Neuron (in vitro differentiated cells): ENCODE data around the gene SPDEF.

ENCODE experiments used
- H2AFZ ChIP-seq: one replicate; pipeline ENCODE4 v1.6.1; 2013; ENCODE audit warnings: low read depth, mild to moderate bottlenecking, inconsistent platforms, low read length, moderate library complexity
- H3K27me3 ChIP-seq: one replicate; pipeline ENCODE4 v1.6.1; 2013; ENCODE audit warnings: low read length; ENCODE audit not compliant: insufficient read depth
- H3K36me3 ChIP-seq: one replicate; pipeline ENCODE4 v1.6.1; 2013; ENCODE audit warnings: low read length; ENCODE audit not compliant: insufficient read depth
- H3K4me1 ChIP-seq: one replicate; pipeline ENCODE4 v1.6.1; 2013; ENCODE audit warnings: low read length; ENCODE audit not compliant: insufficient read depth
- H3K4me3 ChIP-seq: 2 replicates; pipeline ENCODE4 v1.5.1; 2013; ENCODE audit warnings: mild to moderate bottlenecking, low read length, moderate library complexity
- H3K9me3 ChIP-seq: one replicate; pipeline ENCODE4 v1.6.1; 2013; ENCODE audit warnings: low read length

Gene SPDEF

DNA sequence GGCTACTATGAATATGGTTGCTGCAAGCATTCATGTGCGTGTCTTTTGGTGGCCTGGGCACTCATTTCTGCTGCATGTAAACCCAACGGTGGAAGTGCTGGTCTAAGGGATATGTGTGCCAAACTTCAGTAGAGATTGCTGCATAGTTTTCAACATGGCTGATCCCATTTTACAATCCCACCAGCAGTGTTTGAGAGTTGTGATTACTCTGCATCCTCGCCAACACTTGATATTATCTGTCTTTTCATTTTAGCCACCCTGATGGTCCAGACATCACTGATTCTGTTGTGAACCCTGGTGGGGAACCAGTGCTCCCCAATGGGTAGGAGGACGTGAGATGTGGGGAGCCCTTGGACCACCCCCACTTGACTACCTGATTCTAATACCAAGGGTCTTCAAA, 62.8 kb downstream of the SPDEF start:
- H3K27me3 ChIP-seq: no peaks in the 10 kb centered on the region
- no peaks in the 10 kb centered on the region for H3K9me3 ChIP-seq
- peaks cover 5% of the 10 kb centered on the region for H3K4me1 ChIP-seq
- H3K36me3 ChIP-seq: no peaks in the 10 kb centered on the region
- H2AFZ ChIP-seq: no peak overlapping the region
- H3K4me3 ChIP-seq: no peak overlapping the region

DNA sequence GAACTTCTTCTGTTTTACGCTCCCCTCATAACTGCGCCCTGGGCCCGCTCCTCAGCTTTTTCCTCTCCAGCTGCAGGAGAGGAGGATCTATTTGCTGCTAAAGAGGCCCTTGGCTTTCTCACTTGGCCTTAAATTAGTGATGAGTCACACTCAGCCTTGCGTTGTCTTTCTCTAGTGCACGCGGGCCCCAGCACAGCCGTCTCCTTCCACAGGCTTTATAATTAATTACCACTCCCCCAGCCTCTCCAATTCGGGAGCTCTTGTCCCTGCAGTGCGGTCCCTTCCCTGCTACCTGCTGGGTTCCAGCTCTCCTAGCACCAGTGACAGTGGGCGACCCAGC, 65.1 kb downstream of the SPDEF start:
- H3K27me3 ChIP-seq: peaks cover 6% of the 10 kb centered on the region
- H3K36me3 ChIP-seq: no peaks in the 10 kb centered on the region
- no peak overlapping the region for H3K4me3 ChIP-seq
- no peaks in the 10 kb centered on the region for H3K9me3 ChIP-seq
- H3K4me1 ChIP-seq: peaks cover 5% of the 10 kb centered on the region
- H2AFZ ChIP-seq: no peak overlapping the region

DNA sequence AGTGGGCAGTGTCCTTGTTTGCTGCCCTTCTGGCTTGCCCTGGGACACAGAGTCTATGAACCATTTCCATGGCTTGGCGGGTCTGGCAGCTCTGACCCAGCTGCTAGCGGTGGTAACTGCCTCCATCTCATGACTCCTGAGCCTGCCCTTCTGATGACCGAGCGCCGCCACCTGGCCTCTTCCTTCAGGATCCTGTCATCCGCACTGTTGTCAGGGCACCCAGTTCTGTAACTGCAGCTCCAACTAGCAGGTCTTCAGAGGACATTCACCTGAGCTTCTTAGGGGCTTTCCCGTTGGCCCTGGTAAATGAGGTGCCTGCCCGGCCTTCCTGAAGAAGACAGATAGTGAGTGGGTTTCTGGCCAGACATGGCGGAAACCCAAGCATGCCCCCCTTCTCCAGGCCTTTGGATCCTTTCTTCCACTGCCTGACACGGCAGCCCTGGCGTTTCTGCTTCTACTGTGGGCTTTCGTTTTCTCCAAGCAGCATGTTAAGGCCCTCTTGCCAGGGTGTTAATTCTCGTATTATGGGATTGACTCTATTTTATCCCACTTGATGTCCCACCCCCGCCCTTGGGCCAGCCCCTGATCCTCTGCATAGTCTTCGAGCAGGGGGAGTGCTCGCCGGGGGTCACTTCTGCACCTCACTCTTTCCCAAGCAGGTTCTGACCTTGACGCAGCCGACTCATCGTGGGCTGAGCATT, 65.6 kb downstream of the SPDEF start:
- H3K27me3 ChIP-seq: peaks cover 10% of the 10 kb centered on the region
- H3K36me3 ChIP-seq: no peaks in the 10 kb centered on the region
- H3K4me3 ChIP-seq: no peak overlapping the region
- no peaks in the 10 kb centered on the region for H3K9me3 ChIP-seq
- H2AFZ ChIP-seq: no peak overlapping the region
- peaks cover 5% of the 10 kb centered on the region for H3K4me1 ChIP-seq

DNA sequence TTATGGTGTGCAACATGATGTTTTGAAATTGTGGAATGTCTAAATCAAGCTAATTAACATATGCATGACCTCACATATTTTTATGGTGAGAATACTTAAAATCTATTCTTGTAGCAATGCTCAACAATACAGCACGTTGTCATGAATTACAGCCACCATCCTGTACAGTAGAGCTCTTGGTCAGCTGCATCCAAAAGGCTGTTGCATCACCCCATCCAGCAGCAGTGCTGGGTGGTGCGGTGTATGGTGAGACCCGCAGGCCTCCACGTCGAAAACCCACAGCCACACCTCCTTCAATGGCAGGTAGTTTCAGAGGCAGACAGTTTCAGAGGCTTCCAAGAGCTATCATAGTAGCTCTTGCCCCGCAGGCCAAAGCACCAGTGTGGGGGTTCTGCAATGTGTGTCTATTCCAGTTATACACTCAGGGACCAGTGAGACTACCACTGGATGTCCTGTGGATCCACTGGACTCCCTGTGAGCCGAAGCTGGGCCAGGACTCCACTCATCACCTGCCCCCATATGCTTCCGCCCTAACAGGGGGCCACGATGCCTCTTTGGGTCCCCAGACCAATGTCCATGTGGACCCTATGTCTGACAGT, 66.8 kb downstream of the SPDEF start:
- Histone ChIP-seq H3K4me1 (peaks cover 5% of the 10 kb centered on the region), H3K36me3 (no peaks in the 10 kb centered on the region), H3K9me3 (no peaks in the 10 kb centered on the region), H3K27me3 (peaks cover 11% of the 10 kb centered on the region), H2AFZ (no peak overlapping the region), H3K4me3 (no peak overlapping the region)
